GM12865 (cell line): ENCODE data around the gene NUMB.

Experiments used
- DNase-seq: peaks from one replicate; pipeline ENCODE4 v3.0.0; 2010; ENCODE audit warnings: low read depth
- H3K4me3 ChIP-seq: 2 replicates; pipeline ENCODE4 v1.5.1; 2011; ENCODE audit warnings: mild to moderate bottlenecking, low read depth, low read length, control low read depth
- CTCF ChIP-seq: IDR thresholded peaks from 2 replicates; pipeline ENCODE4 v1.5.1; 2011; ENCODE audit warnings: low read length, control low read depth, low read depth, inconsistent platforms; ENCODE audit not compliant: insufficient read depth; ENCODE audit errors: missing control alignments

The NUMB gene

GRCh38 chr14:73339206-73339605 is 119.1 kb downstream of the NUMB start:
- no peak overlapping the region for H3K4me3 ChIP-seq
- no peak for DNase-seq
- TF ChIP-seq CTCF = no peak

- no peak for TF ChIP-seq CTCF
- H3K4me3 ChIP-seq = no peak overlapping the region
- no peak for DNase-seq
Observed at GRCh38 chr14:73338551-73338950, 119.8 kb downstream of the NUMB start.

DNA sequence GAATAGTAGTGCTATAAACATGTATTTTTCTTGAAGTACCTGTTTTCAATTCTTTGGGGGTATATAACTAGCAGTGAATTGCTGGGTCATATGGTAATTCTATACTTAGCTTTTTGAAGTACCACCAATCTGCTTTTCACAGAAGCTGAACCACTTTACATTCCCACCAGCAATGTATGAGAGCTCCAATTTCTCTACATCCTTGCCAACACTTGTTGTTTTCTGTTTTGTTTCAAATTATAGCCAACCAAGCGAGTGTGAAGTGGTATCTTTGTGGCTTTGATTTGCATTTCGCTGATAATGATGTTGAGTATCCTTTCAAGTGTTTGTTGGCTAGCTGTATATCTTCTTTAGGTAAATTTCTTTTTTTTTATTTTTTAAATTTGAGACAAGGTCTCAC is 125.3 kb downstream of the NUMB start:
- no peak for TF ChIP-seq CTCF
- no peak overlapping the region for H3K4me3 ChIP-seq
- DNase-seq = no peak

- no peak for TF ChIP-seq CTCF
- H3K4me3 ChIP-seq = no peak overlapping the region
- no peak for DNase-seq
Observed at GRCh38 chr14:73325630-73326299, 132.6 kb downstream of the NUMB start.

GRCh38 chr14:73325063-73325462 is 133.3 kb downstream of the NUMB start:
- no peak overlapping the region for H3K4me3 ChIP-seq
- TF ChIP-seq CTCF = no peak
- no peak for DNase-seq

DNA sequence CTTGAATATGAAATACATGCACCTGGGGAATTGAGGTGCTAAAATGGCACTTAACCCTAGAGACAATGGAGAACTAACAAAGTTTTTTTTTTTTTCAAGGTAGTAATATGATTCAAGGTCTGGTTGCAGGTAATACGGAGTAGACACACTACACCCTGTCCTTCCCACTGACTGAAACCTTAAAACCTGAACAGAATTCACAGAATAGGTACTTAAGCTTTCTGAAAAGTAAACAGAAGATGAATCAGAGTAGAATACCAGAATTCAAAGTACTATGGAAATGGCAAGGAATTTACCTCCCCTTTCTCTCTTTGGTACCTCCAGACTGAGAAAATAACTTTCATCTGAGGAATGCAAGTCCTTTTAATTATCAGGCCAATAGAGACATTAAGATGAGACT is 133.8 kb downstream of the NUMB start:
- DNase-seq = no peak
- no peak for TF ChIP-seq CTCF
- H3K4me3 ChIP-seq = no peak overlapping the region

DNA sequence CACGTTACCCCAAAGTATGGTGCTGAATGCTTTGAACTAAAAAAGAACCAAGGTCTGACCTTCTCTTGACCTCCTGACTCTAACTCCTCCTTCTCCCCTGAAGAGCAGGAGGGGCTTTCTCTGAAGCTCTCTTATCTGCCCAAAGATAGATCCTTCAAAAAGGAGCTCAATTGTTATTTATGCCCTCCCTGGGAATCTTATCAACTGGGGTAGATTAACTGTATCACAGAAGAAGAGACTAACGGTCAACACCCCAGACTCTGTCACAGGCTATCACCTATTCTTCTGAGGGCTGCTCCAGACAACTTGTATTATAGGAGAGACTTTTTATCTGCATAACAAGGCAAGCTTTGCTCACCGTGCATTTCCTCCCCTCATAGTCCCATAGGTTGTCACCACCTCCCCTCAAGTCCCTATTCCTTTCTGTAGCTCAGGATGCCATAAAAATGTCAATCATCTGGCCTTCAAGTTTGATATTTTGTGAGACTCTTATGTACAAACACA is 134.4 kb downstream of the NUMB start:
- no peak overlapping the region for H3K4me3 ChIP-seq
- no peak for DNase-seq
- no peak for TF ChIP-seq CTCF
